Stimulated activated memory B cell treated with anti-CD40 and anti-IgM and Interleukin-4, amounts not matched to agents 10 μg/mL and 1 μg/mL and 100 μg/mL, for 72 hours (primary cell): ENCODE results near the gene PMEPA1.

Experiments
- ATAC-seq: fragments of 150-1000 bp; cut with Tn5 transposase; 2 replicates; pipeline ENCODE4 v1.10.0; 2021
- H3K27ac Mint-ChIP-seq: one replicate; pipeline ENCODE4 v1.8.0; 2022; ENCODE audit warnings: mild to moderate bottlenecking, mixed read lengths
- H3K27me3 Mint-ChIP-seq: one replicate; pipeline ENCODE4 v1.8.0; 2022; ENCODE audit warnings: mixed read lengths
- H3K36me3 Mint-ChIP-seq: one replicate; pipeline ENCODE4 v1.8.0; 2022; ENCODE audit warnings: mixed read lengths
- H3K4me1 Mint-ChIP-seq: one replicate; pipeline ENCODE4 v1.8.0; 2022; ENCODE audit warnings: mixed read lengths
- H3K4me3 Mint-ChIP-seq: one replicate; pipeline ENCODE4 v1.8.0; 2022; ENCODE audit warnings: mild to moderate bottlenecking, moderate library complexity, mixed read lengths
- H3K9me3 Mint-ChIP-seq: one replicate; pipeline ENCODE4 v1.8.0; 2022; ENCODE audit warnings: mixed read lengths

The PMEPA1 gene

DNA sequence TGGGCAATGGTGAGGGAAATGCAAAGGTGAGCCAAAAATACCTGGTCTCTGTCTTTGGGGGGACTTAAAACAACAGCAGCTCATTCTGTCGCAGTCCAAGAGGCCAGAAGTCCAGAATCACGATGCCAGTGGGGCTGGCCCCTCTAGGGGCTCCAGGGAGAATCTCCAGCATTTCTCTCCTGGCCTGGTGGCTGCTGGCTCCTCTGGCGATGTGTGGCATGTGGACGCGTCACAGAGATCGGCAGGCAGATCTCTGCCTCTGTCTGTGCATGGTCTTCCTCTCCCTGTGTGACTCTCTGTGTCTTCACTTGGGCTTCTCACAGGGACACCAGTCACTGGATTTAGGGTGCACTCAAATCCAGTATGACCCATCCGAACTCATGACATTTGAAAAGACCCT is 14.0 kb upstream of the PMEPA1 start:
- H3K27ac Mint-ChIP-seq: no peak overlapping the region

GRCh38 chr20:57719951-57720350 is 10.1 kb upstream of the PMEPA1 start:
- peaks cover 5% of the 10 kb centered on the region for H3K27me3 Mint-ChIP-seq
- H3K4me1 Mint-ChIP-seq: peaks cover 15% of the 10 kb centered on the region
- H3K4me3 Mint-ChIP-seq: no peak overlapping the region
- no peak for ATAC-seq
- H3K9me3 Mint-ChIP-seq: no peaks in the 10 kb centered on the region
- H3K36me3 Mint-ChIP-seq: no peaks in the 10 kb centered on the region
- H3K27ac Mint-ChIP-seq: no peak overlapping the region

More for the DNA sequence above, 14.0 kb upstream of the PMEPA1 start:
- Mint-ChIP-seq H3K4me3 (no peak overlapping the region), H3K4me1 (peaks cover 6% of the 10 kb centered on the region), H3K36me3 (no peaks in the 10 kb centered on the region), H3K9me3 (no peaks in the 10 kb centered on the region), H3K27me3 (peaks cover 20% of the 10 kb centered on the region)
- no peak for ATAC-seq

DNA sequence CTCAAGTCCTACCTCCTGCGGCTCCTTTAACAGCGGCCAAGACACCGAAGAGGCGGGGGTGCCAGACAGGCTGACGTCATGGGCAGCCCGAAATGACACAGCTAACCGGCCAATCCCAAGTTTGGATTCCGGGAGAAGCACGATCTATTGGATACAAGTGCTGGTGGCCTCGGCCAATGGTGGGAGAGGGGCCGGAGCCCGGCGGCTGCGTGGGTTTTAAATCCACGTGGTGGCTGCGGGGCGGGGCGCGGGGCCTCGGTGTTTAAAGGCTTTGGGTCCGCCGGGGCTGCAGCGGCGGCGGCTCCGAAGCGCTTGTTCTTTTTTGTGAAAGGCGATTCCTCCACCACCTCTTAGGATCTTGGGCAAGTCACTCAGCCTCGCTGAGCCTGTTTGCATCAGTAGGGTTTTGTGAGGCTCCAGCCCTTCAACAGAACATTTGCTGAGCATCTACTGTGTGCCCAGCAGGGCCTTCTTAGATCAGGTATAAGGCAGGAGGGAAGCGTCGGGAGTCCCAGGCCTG is 8.7 kb upstream of the PMEPA1 start:
- no peaks in the 10 kb centered on the region for H3K9me3 Mint-ChIP-seq
- H3K27ac Mint-ChIP-seq: peak overlapping the region; percentile 31
- peak; percentile 98 for ATAC-seq
- H3K4me3 Mint-ChIP-seq: peak overlapping the region; percentile 76
- peaks cover 3% of the 10 kb centered on the region for H3K27me3 Mint-ChIP-seq
- no peaks in the 10 kb centered on the region for H3K36me3 Mint-ChIP-seq
- H3K4me1 Mint-ChIP-seq: peaks cover 15% of the 10 kb centered on the region

DNA sequence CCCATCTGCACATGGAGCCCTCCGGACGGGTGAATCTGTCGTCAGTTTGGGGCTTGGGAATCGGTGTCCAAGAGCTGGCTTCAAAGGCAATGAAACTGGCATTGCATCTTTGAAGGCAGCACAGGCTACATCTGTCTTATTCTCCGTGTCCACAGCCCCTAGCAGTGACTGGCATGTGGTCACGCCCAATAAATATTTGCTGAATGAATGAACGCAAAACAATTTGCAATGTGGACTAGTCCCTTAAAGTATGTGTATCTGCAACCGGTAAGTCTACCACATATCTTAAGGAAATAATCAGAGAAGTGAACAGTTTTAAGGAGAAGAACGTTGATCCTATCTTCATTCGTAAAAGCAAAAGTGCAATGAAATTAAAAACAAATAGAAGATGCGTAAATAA is 8.0 kb upstream of the PMEPA1 start:
- Mint-ChIP-seq H3K36me3 (no peaks in the 10 kb centered on the region), H3K9me3 (no peaks in the 10 kb centered on the region), H3K4me1 (peaks cover 22% of the 10 kb centered on the region), H3K27me3 (peaks cover 10% of the 10 kb centered on the region), H3K27ac (no peak overlapping the region), H3K4me3 (no peak overlapping the region)
- no peak for ATAC-seq

- no peak for ATAC-seq
- Mint-ChIP-seq H3K4me1 (peaks cover 22% of the 10 kb centered on the region), H3K4me3 (no peak overlapping the region), H3K36me3 (no peaks in the 10 kb centered on the region), H3K9me3 (no peaks in the 10 kb centered on the region), H3K27ac (no peak overlapping the region), H3K27me3 (peaks cover 19% of the 10 kb centered on the region)
Measured at GRCh38 chr20:57716901-57717300, 7.1 kb upstream of the PMEPA1 start.

DNA sequence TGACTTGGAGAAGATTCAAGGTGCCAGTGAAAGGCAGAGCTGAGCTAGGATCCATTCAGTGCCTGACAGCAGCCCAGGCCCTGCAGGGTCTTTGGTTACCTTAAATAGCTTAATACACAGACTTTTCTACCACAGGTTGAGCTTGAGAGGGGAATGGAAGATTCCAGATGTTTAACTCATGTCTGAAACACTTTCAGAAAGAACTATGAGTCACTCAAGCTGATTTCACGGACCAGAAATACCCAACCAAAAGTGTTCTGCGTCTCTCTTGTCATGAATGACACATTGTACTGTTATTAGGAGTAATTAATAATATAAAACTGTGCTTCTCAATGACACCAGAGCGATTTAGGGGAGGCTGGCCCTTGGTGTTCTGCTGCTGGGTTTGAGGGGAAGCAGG is 6.4 kb upstream of the PMEPA1 start:
- H3K4me3 Mint-ChIP-seq: no peak overlapping the region
- H3K4me1 Mint-ChIP-seq: peaks cover 25% of the 10 kb centered on the region
- no peaks in the 10 kb centered on the region for H3K36me3 Mint-ChIP-seq
- ATAC-seq: no peak
- H3K27me3 Mint-ChIP-seq: peaks cover 19% of the 10 kb centered on the region
- no peak overlapping the region for H3K27ac Mint-ChIP-seq
- no peaks in the 10 kb centered on the region for H3K9me3 Mint-ChIP-seq

DNA sequence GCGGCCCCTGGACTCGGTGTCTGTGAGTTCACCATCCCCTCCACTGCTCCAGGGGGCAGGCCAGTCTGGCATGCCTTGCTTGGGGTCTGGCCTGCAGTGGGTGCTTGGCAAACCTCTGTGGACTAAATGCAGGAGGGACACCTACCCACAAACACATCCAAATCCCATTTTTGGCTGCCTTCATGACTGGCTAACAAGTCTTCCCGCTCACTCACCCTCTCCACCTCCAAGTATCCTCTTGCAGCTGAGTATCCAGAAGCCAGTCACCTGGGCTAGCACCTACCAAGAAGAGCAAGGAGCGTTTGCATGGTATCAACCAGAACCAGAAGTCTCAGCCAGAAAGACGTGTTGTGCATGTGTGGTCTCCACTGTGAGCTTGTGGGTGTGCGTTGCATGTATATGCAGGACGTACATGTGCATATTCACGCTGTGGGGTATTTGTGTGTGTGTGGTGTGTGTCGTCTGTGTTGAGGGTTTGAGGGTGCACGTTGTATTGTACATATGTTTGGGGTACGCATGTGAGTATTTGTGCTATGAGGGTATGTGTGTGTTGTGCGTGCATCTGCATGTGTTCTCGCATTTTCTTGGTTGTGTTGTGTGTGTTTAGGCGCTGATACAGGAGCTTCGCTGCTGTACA is 5.6 kb upstream of the PMEPA1 start:
- H3K9me3 Mint-ChIP-seq: no peaks in the 10 kb centered on the region
- H3K4me3 Mint-ChIP-seq: no peak overlapping the region
- peaks cover 19% of the 10 kb centered on the region for H3K27me3 Mint-ChIP-seq
- peaks cover 33% of the 10 kb centered on the region for H3K4me1 Mint-ChIP-seq
- no peak for ATAC-seq
- no peaks in the 10 kb centered on the region for H3K36me3 Mint-ChIP-seq
- H3K27ac Mint-ChIP-seq: no peak overlapping the region

- Mint-ChIP-seq H3K4me3 (no peak overlapping the region), H3K27me3 (peaks cover 19% of the 10 kb centered on the region), H3K4me1 (peaks cover 36% of the 10 kb centered on the region), H3K9me3 (no peaks in the 10 kb centered on the region), H3K36me3 (no peaks in the 10 kb centered on the region), H3K27ac (no peak overlapping the region)
- ATAC-seq: no peak
Measured at GRCh38 chr20:57714409-57715267, 4.8 kb upstream of the PMEPA1 start.

- H3K27ac Mint-ChIP-seq: no peak overlapping the region
- no peak for ATAC-seq
- H3K36me3 Mint-ChIP-seq: no peaks in the 10 kb centered on the region
- H3K4me3 Mint-ChIP-seq: no peak overlapping the region
- peaks cover 31% of the 10 kb centered on the region for H3K4me1 Mint-ChIP-seq
- H3K27me3 Mint-ChIP-seq: peaks cover 19% of the 10 kb centered on the region
- no peaks in the 10 kb centered on the region for H3K9me3 Mint-ChIP-seq
Measured at GRCh38 chr20:57713951-57714350, 4.1 kb upstream of the PMEPA1 start.

DNA sequence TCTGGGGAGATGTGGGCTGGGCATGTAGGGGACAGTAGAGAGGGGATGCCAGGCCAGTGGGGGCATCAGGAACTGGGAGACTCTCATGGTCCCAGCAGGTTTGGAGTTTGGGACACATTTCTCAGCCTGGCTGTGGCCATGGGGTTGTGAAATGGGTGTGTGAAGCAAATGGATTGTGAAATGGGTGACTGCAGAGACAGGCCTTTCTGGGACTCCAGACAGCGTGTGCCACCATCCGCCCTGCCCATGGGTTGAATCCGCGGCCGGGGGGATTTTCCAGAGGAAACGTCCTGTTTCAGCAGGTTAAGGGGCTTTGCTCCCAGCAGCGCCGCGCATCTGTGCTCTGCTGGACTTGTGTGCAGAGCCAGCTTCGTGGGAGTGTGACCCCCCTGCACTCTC is 3.7 kb upstream of the PMEPA1 start:
- Mint-ChIP-seq H3K27ac (peak overlapping the region; percentile 57), H3K4me3 (no peak overlapping the region), H3K27me3 (peaks cover 19% of the 10 kb centered on the region), H3K4me1 (peaks cover 31% of the 10 kb centered on the region), H3K36me3 (no peaks in the 10 kb centered on the region), H3K9me3 (no peaks in the 10 kb centered on the region)
- no peak for ATAC-seq

- no peak for ATAC-seq
- H3K4me3 Mint-ChIP-seq: no peak overlapping the region
- H3K36me3 Mint-ChIP-seq: no peaks in the 10 kb centered on the region
- H3K27me3 Mint-ChIP-seq: peaks cover 19% of the 10 kb centered on the region
- H3K4me1 Mint-ChIP-seq: peaks cover 35% of the 10 kb centered on the region
- H3K27ac Mint-ChIP-seq: peak overlapping the region; percentile 57
- H3K9me3 Mint-ChIP-seq: no peaks in the 10 kb centered on the region
Measured at GRCh38 chr20:57712851-57713504, 3.2 kb upstream of the PMEPA1 start.

DNA sequence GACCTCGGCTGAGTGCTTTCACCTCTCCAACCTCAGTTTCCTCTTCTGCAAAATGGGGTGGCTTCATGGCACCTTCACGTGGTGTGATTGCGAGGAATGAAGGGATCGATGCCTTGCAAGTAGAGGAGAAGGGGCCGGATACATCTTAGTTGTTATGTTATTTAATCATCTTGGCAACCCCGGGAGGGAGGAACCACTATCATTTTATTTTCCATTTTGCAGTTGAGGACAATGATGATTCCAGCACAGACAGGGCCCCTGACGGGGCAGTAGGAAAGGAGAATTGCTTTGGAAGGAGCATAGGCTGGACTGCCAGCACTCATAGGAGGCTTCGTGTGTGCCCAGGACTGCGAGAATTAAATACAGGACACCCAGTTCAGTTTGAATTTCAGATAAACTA is 2.5 kb upstream of the PMEPA1 start:
- H3K27me3 Mint-ChIP-seq: peaks cover 19% of the 10 kb centered on the region
- H3K4me1 Mint-ChIP-seq: peaks cover 37% of the 10 kb centered on the region
- no peaks in the 10 kb centered on the region for H3K9me3 Mint-ChIP-seq
- H3K4me3 Mint-ChIP-seq: no peak overlapping the region
- no peak for ATAC-seq
- peak overlapping the region; percentile 8 for H3K27ac Mint-ChIP-seq
- H3K36me3 Mint-ChIP-seq: no peaks in the 10 kb centered on the region

GRCh38 chr20:57711826-57712225 is 2.0 kb upstream of the PMEPA1 start:
- no peak overlapping the region for H3K4me3 Mint-ChIP-seq
- H3K36me3 Mint-ChIP-seq: no peaks in the 10 kb centered on the region
- no peaks in the 10 kb centered on the region for H3K9me3 Mint-ChIP-seq
- ATAC-seq: no peak
- H3K27ac Mint-ChIP-seq: peak overlapping the region; percentile 8
- peaks cover 19% of the 10 kb centered on the region for H3K27me3 Mint-ChIP-seq
- H3K4me1 Mint-ChIP-seq: peaks cover 42% of the 10 kb centered on the region

GRCh38 chr20:57711311-57711712 is 1.5 kb upstream of the PMEPA1 start:
- peak overlapping the region; percentile 73 for H3K4me3 Mint-ChIP-seq

DNA sequence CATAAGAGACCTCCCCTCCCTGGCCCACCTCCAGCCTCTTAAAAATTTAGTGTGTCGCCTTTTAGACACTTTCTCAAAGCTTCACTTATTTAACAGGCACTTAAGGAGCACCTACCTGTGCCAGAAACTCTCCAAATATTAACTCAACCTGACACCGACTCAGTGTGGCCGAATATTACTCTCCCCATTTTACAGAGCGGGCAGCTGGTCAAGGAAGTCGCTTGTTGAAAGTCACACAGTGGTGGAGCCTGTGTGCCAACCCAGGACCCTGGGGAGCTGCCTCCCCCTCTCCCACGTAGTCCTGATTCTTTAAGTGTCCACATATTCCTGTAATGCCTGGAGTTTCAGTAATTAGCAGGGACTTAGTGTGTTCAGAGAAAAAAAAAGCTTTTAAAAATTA is 1.0 kb upstream of the PMEPA1 start:
- H3K27ac Mint-ChIP-seq: peak overlapping the region; percentile 92
- H3K9me3 Mint-ChIP-seq: no peaks in the 10 kb centered on the region
- H3K27me3 Mint-ChIP-seq: peaks cover 19% of the 10 kb centered on the region
- no peak for ATAC-seq
- H3K36me3 Mint-ChIP-seq: no peaks in the 10 kb centered on the region
- H3K4me3 Mint-ChIP-seq: peak overlapping the region; percentile 83
- peaks cover 50% of the 10 kb centered on the region for H3K4me1 Mint-ChIP-seq

More at GRCh38 chr20:57711311-57711712, 1.5 kb upstream of the PMEPA1 start:
- Mint-ChIP-seq H3K27ac (peak overlapping the region; percentile 92), H3K9me3 (no peaks in the 10 kb centered on the region), H3K36me3 (no peaks in the 10 kb centered on the region), H3K27me3 (peaks cover 19% of the 10 kb centered on the region), H3K4me1 (peaks cover 47% of the 10 kb centered on the region)
- no peak for ATAC-seq
